Aorta (tissue), 5 donors: Measurements from ENCODE around the gene SH3RF3. TPM values are rescaled to one million over a fixed set of nuclear protein-coding genes. Genes with fewer than 3 reads are reported as not detected.

Experiments
- ATAC-seq: fragments of 200-7000 bp; cut with Tn5 transposase; one replicate; pipeline ENCODE4 v1.9.1; 2022; ENCODE audit warnings: moderate library complexity; ENCODE audit not compliant: low FRiP score
- DNase-seq, 2 donors: peaks; one replicate each; pipeline ENCODE4 v3.0.0-alpha.2; 2020
- H3K27ac ChIP-seq, 2 donors: one replicate each; pipeline ENCODE4 v1.5.1; 2013; ENCODE audit warnings: low read length in 2 of 2, mild to moderate bottlenecking in 2 of 2, moderate library complexity in 2 of 2, control low read depth in 1 of 2, inconsistent platforms in 1 of 2, low read depth in 1 of 2
- H3K27me3 ChIP-seq, 2 donors: one replicate each; pipeline ENCODE4 v1.6.1; 2013; ENCODE audit warnings: control low read depth in 1 of 2, low read length in 1 of 2, mild to moderate bottlenecking in 1 of 2, moderate library complexity in 1 of 2; ENCODE audit not compliant: insufficient read depth in 2 of 2, control insufficient read depth in 1 of 2
- H3K36me3 ChIP-seq, 2 donors: one replicate each; pipeline ENCODE4 v1.6.1; 2013; ENCODE audit warnings: control low read depth in 1 of 2, low read length in 1 of 2, mild to moderate bottlenecking in 1 of 2; ENCODE audit not compliant: insufficient read depth in 2 of 2, control insufficient read depth in 1 of 2
- H3K4me1 ChIP-seq, 2 donors: one replicate each; pipeline ENCODE4 v1.6.1; 2013; ENCODE audit warnings: low read length in 2 of 2, control low read depth in 1 of 2, mild to moderate bottlenecking in 1 of 2, moderate library complexity in 1 of 2; ENCODE audit not compliant: insufficient read depth in 2 of 2, control insufficient read depth in 1 of 2
- H3K4me3 ChIP-seq, 2 donors: one replicate each; pipeline ENCODE4 v1.5.1; 2013; ENCODE audit warnings: low read length in 2 of 2, control low read depth in 1 of 2, mild to moderate bottlenecking in 1 of 2
- H3K9me3 ChIP-seq: one replicate; pipeline ENCODE4 v1.6.1; 2013; ENCODE audit warnings: mild to moderate bottlenecking, low read length; ENCODE audit not compliant: control insufficient read depth
- WGBS, 2 donors: extraction: QIAGEN DNeasy Blood & Tissue Kit; methylation state at CpG; one replicate each; pipeline ENCODE4 v1.1.7; 2013; 5-methylcytosine and 5-hydroxymethylcytosine counted together
- intact Hi-C, 2 donors: fragments of 100-400 bp; cut with DNase I; formaldehyde crosslinking; loops; one replicate each; pipeline versions ENCODE4 v1.14.2 to v1.15.0; 2022
- polyA plus RNA-seq, 2 donors: library from polyadenylated mRNA; stranded (reverse); fragments of 200-250 nt; gene quantifications; one replicate each; pipeline ENCODE4 v1.2.3, GENCODE V29; 2013
- total RNA-seq, 2 donors: library from RNA; stranded (reverse); fragmentation: NEBNext Ultra II Directional; extraction: Animal tissue kit (Norgen Biotek cat#: 25700); gene quantifications; one replicate each; pipeline ENCODE4 v1.2.1, GENCODE V29; 2021
- donor health status: healthy with polysubstance abuse.
- donor health status: Bipolar disorder and iron deficiency.
- donor health status: DM: no; HTN: no; CAD: no.
- donor health status: DM: no; HTN: no; CAD: no.
- donor health status: DM: yes; HTN: yes; CAD: no.

Gene SH3RF3
- total and polyA plus RNA-seq, 4 donors: 3.1 to 24.4 (median 18.0) TPM

- no peak for ATAC-seq
- WGBS, 2 donors: 45 to 50% methylated on average over 7 of the region's 7 CpGs
- H3K27ac ChIP-seq: no peak overlapping the region
- no peaks in the 10 kb centered on the region for H3K27me3 ChIP-seq
- no peaks in the 10 kb centered on the region for H3K9me3 ChIP-seq
- intact Hi-C loops: loop anchor here in 1 of 2 donors (5.0 kb wide), 1 partner anchor 55 kb away; no protein-coding TSS in a partner anchor
- peak in 1 of 2 donors; percentile 68 for DNase-seq
- peaks cover 3 to 5% of the 10 kb centered on the region in 2 donors for H3K4me1 ChIP-seq
- H3K4me3 ChIP-seq: no peak overlapping the region
- no peaks in the 10 kb centered on the region for H3K36me3 ChIP-seq
These were observed 127.9 kb downstream of the SH3RF3 start for GRCh38 chr2:109256921-109257320.

DNA sequence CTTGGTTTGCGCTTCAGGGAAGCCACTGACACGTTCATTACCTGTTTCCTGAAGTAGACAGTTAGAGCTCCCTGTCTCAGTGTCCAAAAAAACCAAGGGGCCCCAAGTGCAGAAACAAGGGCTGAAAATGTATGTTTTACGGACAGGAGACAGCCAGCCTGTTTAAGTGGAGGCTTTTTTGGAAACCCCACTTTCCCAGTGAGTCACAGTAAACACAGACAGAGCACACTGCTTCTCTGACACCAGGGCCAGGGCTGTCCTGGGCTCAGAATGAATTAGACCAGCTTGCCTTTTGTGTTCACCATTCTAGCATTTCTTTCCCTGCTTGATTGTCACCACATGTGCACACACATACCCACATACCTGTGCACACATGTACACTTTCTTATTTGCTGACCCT is 128.6 kb downstream of the SH3RF3 start:
- Histone ChIP-seq H3K36me3 (no peaks in the 10 kb centered on the region), H3K4me1 (peaks cover 3 to 5% of the 10 kb centered on the region in 2 donors), H3K9me3 (no peaks in the 10 kb centered on the region), H3K27me3 (no peaks in the 10 kb centered on the region), H3K27ac (no peak overlapping the region), H3K4me3 (no peak overlapping the region)
- no peak for DNase-seq
- WGBS, 2 donors: 64 to 68% methylated on average over 3 of the region's 3 CpGs
- intact Hi-C loops: loop anchor here in 1 of 2 donors (5.0 kb wide), 1 partner anchor 55 kb away; no protein-coding TSS in a partner anchor
- ATAC-seq: no peak

- no peaks in the 10 kb centered on the region for H3K36me3 ChIP-seq
- DNase-seq (no peak), ATAC-seq (no peak)
- intact Hi-C loops: loop anchor here in 1 of 2 donors (5.0 kb wide), 1 partner anchor 56 kb away; no protein-coding TSS in a partner anchor
- H3K4me3 ChIP-seq: no peak overlapping the region
- peaks cover 3 to 5% of the 10 kb centered on the region in 2 donors for H3K4me1 ChIP-seq
- no peak overlapping the region for H3K27ac ChIP-seq
- WGBS, 2 donors: 60 to 62% methylated on average over 9 of the region's 9 CpGs
- H3K9me3 ChIP-seq: no peaks in the 10 kb centered on the region
- H3K27me3 ChIP-seq: no peaks in the 10 kb centered on the region
These were observed 129.4 kb downstream of the SH3RF3 start for GRCh38 chr2:109258376-109258775.

DNA sequence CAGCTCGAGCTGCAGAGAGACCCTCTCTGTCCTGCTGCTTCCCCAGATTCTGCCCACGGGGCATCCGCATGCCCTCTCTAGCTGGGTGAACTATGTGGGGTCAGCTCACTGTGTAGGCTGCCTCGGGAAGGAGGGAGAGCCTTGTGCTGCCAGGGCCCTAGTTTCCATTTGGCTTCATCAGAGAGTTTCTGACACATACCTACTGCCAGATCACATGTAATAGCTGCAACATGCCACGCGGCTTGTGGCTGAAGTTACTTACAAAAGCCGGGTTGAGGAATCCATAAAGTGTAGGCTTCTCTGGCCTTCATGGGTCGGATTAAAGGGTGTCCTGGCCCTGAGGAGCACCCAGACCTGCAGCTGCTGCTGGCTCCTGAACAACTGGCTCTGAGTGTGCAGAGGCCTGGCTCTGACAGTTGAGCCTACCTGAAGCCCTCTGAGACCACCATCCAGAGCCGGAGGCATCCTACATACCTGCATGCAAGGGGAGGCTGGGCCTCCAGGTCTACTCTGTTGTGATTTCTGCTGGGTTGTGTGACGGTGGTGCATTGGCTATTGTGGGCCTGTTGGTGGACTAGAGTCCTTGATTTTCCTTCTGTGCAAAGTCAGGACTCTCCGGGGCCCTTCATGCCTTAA is 130.0 kb downstream of the SH3RF3 start:
- H3K27me3 ChIP-seq: no peaks in the 10 kb centered on the region
- no peaks in the 10 kb centered on the region for H3K36me3 ChIP-seq
- 19 to 25% methylated on average over 11 of the region's 11 CpGs for WGBS, 2 donors
- H3K4me1 ChIP-seq: peaks cover 3 to 5% of the 10 kb centered on the region in 2 donors
- no peak overlapping the region for H3K4me3 ChIP-seq
- no peaks in the 10 kb centered on the region for H3K9me3 ChIP-seq
- H3K27ac ChIP-seq: no peak overlapping the region
- intact Hi-C loops: loop anchor here in 1 of 2 donors (5.0 kb wide), 1 partner anchor 57 kb away; no protein-coding TSS in a partner anchor
- ATAC-seq (no peak), DNase-seq (no peak)

- Histone ChIP-seq H3K27ac (no peak overlapping the region), H3K36me3 (no peaks in the 10 kb centered on the region), H3K4me1 (peaks cover 3 to 5% of the 10 kb centered on the region in 2 donors), H3K27me3 (no peaks in the 10 kb centered on the region), H3K9me3 (no peaks in the 10 kb centered on the region), H3K4me3 (no peak overlapping the region)
- intact Hi-C loops: loop anchor here in 1 of 2 donors (5.0 kb wide), 1 partner anchor 57 kb away; no protein-coding TSS in a partner anchor
- DNase-seq: no peak
- no peak for ATAC-seq
- WGBS, 2 donors: 51 to 52% methylated on average over 8 of the region's 8 CpGs
These were observed 130.7 kb downstream of the SH3RF3 start for GRCh38 chr2:109259671-109260070.

GRCh38 chr2:109260116-109260855 is 131.3 kb downstream of the SH3RF3 start:
- intact Hi-C loops: no loop called here
- DNase-seq (no peak), ATAC-seq (no peak)
- no peak overlapping the region for H3K4me3 ChIP-seq
- no peaks in the 10 kb centered on the region for H3K9me3 ChIP-seq
- H3K36me3 ChIP-seq: no peaks in the 10 kb centered on the region
- peaks cover 3 to 5% of the 10 kb centered on the region in 2 donors for H3K4me1 ChIP-seq
- WGBS, 2 donors: 65 to 72% methylated on average over 11 of the region's 11 CpGs
- H3K27me3 ChIP-seq: no peaks in the 10 kb centered on the region
- no peak overlapping the region for H3K27ac ChIP-seq

DNA sequence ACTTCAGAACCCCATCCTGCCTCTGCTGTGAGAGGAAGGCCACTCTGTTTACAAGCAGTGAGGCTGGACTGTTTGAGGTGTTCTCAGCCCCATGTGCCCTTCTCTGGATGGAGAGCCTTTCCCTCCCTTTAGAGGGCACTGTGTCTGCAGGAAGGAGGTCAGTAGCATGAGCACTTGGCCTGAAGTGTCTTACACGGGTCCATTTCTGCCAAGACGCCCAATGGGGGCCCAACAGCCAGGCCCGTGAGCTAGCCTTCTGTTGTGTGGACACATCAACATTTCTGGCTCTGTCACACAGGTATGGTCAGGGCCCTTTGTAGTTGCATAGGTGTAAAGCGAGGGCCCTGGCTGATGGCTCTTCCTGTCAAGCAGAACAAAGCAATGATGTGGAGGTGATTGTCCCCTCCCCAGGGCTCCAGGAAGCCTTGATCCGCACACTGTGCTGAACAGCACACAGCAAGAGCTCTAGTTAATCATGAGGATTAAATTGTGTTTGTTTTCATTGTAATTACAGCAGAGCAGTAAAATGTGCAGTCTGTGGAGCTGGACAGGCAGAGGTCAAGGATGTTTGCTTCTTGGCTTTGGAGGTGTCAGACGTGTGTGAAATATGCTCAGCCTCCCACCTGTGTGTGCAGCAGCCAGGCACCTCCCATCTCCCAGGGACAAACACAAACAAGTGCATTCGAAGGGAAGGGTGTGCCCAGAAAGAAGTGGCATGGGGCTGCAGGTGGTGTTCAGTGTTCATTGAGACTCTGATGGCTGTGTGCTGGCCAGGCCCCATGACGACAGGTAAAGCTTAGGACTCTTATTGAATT is 132.1 kb downstream of the SH3RF3 start:
- no peak overlapping the region for H3K4me3 ChIP-seq
- H3K27me3 ChIP-seq: no peaks in the 10 kb centered on the region
- no peak for DNase-seq
- no peaks in the 10 kb centered on the region for H3K9me3 ChIP-seq
- intact Hi-C loops: no loop called here
- no peak overlapping the region for H3K27ac ChIP-seq
- H3K36me3 ChIP-seq: no peaks in the 10 kb centered on the region
- WGBS, 2 donors: 74 to 76% methylated on average over 8 of the region's 8 CpGs
- peaks cover 3 to 5% of the 10 kb centered on the region in 2 donors for H3K4me1 ChIP-seq
- ATAC-seq: no peak

DNA sequence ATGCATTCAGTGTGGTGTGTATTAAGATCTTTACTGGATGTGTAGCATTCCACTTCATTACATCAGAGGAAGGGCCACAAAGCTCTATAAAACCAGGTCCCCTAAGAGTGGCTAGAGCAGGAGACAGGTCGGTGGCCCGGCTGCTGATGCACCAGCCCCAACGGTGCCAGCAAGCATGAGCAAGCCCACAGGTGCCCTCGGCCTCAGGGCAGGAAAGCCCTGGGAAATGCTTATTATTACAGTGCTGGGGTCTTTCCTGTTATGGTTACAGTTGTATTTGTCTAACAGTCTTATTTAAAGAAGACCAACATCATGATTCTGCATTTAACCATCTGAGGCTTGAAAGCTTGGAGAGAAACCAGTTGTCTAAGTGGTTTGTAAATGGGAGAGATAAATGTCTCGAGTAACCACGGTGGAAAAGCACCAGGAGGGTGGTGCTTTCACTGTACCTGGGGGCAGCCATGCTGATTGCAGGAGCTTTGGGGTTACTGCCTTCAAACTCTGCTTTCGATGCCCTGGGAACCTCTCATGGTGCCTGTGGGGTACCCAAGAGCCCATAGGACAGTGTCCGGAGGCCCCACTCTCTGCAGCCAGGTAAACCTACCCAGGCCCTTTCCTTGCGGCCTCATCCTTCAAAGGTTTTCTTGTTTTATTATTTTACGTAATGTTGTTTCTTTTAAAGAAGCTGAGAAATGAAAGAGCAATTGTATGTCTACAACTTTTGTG is 133.1 kb downstream of the SH3RF3 start:
- WGBS, 2 donors: 86 to 88% methylated on average over 10 of the region's 10 CpGs
- no peaks in the 10 kb centered on the region for H3K36me3 ChIP-seq
- no peaks in the 10 kb centered on the region for H3K27me3 ChIP-seq
- DNase-seq (no peak), ATAC-seq (no peak)
- no peak overlapping the region for H3K27ac ChIP-seq
- no peak overlapping the region for H3K4me3 ChIP-seq
- H3K4me1 ChIP-seq: peaks cover 3 to 5% of the 10 kb centered on the region in 2 donors
- intact Hi-C loops: no loop called here
- no peaks in the 10 kb centered on the region for H3K9me3 ChIP-seq
